Loucy (cell line): ENCODE results near the gene YWHAH.

Experiments used
- CTCF ChIP-seq: fragments of 200-600 bp; sonication (generic); conservative IDR thresholded peaks from 2 replicates; pipeline ENCODE4 v1.5.1; 2014; ENCODE audit warnings: mild to moderate bottlenecking, antibody characterized with exemption, low read length
- EZH2phosphoT487 ChIP-seq: fragments of 200-600 bp; IDR thresholded peaks from 2 replicates; pipeline ENCODE4 v1.6.1; 2018; ENCODE audit warnings: antibody characterized with exemption, mild to moderate bottlenecking, moderate library complexity, borderline replicate concordance

GRCh38 chr22:32005453-32005852, 61.1 kb downstream of the YWHAH start:
- TF ChIP-seq CTCF (no peak), EZH2phosphoT487 (no peak)
